Measurements from ENCODE around the gene GJC1.

Gene GJC1

GRCh38 chr17:44829523-44830358 lies at the start of gene GJC1:
Gene GJC1, minus strand, starts transcription at chr17:44830287. Its CDS starts 24,470 bp downstream, at chr17:44805817.
- DNase-seq, result peak; percentile 13

GRCh38 chr17:44879376-44879775 lies 49.3 kb upstream of the GJC1 start:
- no peak for DNase-seq

DNA sequence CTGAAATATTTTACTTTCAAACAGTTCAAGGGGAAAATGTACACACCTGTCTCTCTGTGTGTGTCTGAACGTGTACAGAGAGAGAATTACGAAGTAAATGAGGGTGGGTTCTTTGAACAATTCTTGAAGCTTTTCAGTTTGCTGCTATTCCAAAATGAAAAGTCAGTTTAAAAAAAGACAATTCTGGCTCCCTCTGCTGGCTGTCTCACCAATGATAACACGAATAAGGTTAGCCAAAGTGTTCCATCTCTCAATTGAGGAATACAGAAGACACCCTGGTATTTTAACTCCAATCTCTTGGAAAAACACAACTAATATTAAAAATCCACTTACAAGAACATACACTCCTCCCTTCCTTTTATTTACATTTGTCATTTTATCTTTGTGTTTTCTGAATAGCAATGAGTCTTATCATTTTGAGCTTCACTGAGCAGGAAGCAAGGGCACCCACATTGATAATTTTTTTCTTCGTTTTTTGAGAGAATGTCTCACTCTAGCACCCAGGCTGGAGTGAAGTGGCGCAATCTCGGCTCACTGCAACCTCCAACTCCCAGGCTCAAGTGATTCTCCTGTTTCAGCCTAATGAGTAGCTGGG lies 48.6 kb upstream of the GJC1 start:
- DNase-seq, result peak; percentile 22

DNA sequence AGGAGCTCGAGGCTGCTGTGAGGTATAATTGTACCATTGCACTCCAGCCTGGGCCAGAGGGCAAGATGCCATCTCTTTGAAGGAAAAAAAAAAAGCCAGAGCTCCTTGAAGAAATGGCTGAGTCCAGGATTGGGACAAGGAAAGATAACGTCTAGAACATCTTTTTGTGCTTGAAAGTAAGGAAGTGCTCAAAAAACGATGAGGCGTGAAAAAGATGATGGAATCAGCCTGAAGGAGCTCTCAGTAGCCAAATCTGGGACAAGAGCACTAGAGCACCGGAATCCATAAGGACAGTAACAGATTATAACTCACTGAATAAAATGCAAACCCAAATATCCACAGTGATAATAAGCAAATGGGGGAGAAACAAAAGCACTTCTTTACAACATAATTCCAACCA lies 47.0 kb upstream of the GJC1 start:
- DNase-seq, result no peak

DNA sequence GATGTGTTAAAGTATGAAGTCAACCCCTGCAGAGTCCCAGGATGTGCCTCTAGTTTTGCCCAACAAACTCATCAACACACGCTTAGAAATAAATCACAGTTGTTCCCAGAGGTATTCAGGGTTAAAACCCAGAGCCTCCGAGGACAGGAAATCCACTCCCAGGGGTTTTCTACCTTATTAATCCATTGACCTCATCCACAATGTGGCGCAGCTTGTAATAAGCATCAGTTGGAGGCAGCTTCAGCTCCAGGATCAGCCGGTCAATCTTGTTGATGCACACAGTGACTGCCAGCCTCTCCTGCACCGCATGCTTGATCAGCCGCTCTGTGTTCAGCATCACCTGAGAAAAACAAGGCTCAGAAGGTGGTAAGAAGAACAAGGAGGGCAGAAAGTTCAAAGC lies 45.7 kb upstream of the GJC1 start:
- no peak for DNase-seq

GRCh38 chr17:44872131-44872768 lies 42.2 kb upstream of the GJC1 start:
- no peak for DNase-seq

DNA sequence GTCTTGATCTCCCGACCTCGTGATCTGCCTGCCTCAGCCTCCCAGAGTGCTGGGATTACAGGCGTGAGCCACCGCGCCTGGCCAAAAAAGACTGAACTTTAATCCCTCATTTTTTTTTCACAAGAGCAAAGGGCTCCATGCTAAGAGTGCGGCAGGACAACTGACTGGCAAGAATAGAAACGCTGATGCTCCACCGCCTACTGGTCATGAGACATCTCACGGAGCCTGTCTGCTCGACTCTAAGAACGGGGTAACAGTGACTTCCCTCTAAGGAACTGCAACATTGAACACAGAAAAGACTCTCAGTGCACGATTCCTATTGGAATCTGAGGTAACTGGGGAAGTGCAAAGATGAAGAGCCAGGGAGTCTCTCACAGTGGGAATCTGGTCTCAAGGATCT lies 41.5 kb upstream of the GJC1 start:
- DNase-seq, result no peak

GRCh38 chr17:44867841-44868240 lies 37.8 kb upstream of the GJC1 start:
- DNase-seq, result no peak

DNA sequence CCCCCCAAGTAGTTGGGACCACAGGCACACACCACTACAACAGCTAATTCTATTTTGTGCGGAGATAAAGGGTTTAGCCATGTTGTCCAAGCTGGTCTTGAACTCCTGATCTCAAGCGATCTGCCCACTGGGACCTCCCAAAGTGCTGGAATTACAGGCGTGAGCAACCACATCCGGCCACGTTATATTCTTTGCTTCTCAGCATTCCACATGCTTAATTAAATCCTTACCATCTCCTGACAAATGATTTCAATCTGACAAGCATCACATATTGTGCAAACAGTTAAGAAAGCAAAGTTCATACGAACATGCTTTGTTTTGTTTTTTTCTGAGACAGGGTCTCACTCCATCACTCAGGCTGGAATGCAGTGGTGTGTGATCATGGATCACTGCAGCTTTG lies 35.8 kb upstream of the GJC1 start:
- DNase-seq, result no peak

DNA sequence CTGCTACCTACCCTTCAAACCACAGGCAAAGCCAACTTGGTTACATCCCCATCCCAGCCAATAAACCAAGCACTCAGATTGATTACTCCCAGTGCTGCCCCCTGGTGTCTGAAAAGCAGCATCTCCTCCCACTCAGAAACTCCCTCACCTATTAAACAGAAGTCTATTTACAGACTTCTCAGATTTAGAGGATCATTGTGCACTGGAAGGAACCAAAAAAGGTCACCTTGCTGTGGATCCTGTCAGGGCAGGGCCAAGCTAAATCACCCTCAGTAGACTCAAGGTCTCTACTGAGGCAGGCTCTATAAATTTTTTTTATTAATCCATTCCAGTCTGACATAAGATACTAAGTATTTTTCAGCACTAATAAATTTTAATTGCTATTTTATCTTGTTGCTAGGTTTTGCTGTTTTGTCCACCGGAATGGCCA lies 35.2 kb upstream of the GJC1 start:
- DNase-seq, result peak; percentile 62

DNA sequence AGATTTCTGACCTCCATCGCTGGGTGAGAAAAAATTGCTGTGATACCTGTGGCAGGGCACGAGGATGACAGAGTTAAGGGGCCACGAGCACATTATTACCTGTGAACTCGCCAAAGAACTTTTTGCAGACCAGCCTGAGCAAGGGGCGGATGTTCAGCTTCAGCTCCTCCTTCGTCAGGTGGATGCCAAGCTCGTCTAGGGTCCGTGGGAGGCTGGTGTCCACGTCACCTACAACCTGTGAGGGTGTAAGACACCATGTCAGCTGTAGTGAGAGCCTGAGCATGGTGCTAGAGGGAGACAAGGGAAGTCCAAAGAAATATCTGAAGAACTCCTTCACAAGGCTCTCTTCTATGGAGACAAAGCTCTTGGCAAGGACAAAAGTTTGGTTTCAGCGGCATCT lies 34.7 kb upstream of the GJC1 start:
- no peak for DNase-seq

GRCh38 chr17:44863061-44863918 lies 33.2 kb upstream of the GJC1 start:
- DNase-seq, result no peak

DNA sequence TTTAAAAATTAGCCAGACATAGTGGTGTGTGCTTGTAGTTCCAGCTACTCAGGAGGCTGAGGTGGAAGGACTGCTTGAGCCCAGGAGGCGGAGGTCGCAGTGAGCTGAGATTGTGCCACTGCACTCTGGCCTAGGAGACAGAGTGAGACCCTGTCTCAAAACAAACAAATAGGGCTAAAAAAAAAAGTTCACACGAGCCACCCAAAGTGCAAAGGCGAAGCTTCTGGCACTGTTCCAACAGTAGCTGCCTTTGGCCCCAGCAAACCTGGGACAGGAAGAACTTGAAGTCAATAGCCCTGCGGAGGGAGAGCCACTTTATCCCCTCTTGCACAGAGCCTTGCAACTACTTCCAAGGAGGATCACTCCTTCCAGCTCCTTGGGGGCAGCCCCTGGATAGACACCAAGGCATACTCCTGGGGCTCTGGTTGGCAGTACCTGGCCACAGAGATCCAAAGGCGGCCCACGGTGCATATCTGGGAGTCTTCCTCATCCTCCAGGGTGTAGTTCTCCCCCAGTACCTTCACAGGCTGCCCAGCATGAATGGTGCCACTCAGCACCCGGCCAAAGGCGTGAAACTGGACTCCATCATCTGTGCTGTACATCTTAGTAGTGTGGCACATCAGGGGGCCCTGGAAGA lies 32.3 kb upstream of the GJC1 start:
- no peak for DNase-seq

DNA sequence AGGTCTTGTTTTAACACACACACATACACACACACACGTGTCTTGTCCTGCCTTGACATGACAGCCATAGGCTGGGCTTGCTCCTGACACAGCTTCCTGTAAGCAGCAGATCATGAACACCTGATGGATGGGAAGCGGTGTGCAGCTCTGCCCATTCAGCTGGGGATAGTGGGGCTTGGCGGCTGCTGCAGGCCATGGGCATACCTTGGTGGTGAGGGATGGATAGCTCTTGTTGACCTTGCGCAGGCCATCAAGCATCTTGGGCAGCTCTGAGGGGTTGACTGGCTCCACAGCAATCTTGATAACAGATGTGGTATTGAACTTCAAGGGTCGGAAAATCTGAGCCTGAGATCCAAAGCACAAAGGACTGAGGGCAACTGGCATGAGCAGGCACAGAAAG lies 29.6 kb upstream of the GJC1 start:
- DNase-seq, result no peak

DNA sequence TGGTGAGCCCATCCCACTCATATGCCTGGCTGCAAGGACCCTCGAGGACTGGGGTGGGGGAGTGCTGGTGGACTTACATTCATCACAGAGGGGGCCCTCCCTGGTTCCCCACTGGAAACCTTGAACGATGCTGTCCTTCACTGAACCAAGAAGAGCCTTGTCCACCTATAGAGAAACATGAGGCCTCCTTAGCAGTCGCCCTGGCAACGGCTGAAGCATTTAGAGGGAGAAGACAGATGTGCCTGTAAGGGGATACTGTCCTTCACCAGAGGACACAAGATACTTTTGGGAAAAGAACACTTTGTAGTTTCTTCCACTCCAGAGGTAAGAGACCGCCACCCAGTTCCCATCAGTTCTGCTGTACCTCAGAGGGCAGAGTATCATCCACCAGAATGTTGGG lies 24.1 kb upstream of the GJC1 start:
- DNase-seq, result no peak

DNA sequence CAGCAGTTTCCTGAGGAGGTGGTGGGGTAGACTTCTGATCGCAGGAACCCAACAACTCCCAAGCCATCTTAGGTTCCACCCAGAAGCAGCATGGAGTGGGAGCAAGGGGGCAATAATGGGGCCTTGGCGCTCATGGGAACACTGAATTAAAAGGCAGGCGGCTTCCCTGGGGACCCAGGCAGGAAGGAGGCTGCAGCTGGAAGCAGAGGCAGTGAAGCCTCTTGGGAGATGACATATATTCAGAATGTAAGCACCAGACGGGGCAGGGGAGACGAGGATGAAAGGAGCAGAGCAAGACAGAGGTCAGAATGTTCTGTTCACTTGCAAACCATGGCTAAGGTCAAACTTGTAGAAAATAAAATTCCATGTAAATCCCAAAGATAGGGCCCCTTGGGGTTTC lies 20.5 kb upstream of the GJC1 start:
- no peak for DNase-seq

GRCh38 chr17:44850025-44850424 lies 19.9 kb upstream of the GJC1 start:
- DNase-seq, result no peak

DNA sequence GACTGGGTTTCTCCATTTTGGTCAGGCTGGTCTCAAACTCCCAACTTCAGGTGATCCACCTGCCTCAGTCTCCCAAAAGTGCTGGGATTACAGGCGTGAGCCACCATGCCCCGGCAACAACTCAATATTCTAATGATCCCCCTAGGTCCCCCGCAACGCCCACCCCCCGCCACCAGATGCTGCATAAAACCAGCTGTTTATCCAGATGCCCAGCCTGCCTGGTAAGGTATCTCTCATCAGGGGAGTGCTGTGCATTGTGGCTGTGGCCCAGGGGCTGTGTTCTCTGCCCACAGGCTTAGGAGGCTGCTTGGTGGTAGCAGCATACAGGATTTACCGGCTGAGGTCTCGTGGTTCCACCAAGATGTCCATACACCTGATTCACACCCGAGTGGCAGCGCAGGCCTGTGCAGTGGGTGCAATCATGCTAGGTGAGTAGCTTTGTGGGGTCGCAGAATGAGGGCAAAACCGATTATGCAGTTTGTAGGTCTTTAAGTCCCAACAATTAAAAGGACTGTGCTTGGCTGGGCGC lies 18.9 kb upstream of the GJC1 start:
- no peak for DNase-seq

DNA sequence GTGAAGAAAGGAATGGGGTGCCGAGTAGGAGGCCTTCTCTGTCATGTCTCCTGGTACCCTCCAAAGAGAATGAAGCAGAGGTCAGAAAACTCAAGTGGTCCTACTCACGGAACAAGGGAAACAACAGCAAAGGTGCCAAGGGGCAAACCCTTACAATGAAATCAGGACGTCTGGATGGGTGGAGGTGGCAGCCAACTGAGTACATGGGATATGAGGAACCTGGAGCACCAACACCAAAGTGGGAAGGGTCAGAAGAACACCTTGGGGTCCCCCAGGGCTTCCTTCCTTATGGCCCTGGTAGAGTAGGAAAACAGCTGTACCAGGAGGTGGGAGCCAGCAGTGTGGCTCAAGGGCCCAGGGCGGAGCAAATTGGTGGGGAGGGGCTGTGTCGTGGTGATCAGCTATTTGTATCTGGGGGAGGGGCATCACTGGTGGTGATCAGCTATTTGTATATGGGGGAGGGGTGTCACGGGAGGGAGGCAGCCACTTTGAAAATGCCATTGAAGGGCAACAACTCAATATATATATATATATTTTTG lies 18.2 kb upstream of the GJC1 start:
- no peak for DNase-seq

DNA sequence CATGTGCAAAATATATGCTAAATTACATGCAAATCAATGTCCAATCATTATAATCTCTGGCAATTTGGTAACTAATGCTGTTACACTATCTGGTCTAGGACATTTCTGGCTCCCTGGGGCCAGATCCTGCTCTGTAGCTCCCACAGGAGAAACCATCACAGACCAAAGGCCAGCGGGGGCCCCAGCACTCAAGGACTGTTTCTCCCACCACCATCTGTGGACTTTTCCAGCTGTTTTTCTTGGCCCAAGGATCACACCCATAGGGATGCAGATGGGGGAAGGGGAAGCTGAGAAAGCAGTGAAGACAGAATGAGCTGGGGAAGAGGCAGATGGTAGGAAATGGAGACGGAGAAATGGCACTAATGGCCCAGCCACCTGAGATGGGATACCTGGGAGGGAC lies 17.5 kb upstream of the GJC1 start, which contains the start of gene HIGD1B:
HIGD1B (plus strand) TSS at position 298 of the 400 bp plus-strand sequence. CDS start 270 bp downstream, outside the sequence.
- no peak for DNase-seq

DNA sequence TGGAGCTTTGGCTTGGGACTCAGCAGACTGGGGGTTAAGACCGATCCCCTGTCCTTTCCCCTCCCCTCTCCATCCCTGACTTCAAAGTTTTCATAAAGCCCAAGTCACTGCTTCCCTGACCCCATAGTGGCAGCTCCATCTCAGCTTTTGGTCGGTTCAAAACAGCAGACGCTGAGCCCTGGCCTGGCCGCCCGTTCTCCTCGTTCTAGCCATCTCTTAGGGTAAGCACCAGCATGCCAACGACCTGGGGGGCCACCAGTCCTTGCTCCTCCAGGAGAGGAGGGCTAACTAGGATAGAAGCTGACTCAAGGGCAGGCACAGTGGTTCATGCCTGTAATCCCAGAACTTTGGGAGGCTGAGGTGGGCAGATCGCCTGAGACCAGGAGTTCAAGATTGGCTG lies 16.1 kb upstream of the GJC1 start:
- no peak for DNase-seq

- DNase-seq, result no peak
These were observed 14.3 kb upstream of the GJC1 start for GRCh38 chr17:44844390-44844830.

Measured in kidney glomerular epithelial cell (primary cell).